Hepatocyte (in vitro differentiated cells): ENCODE results near the gene SGSM2. TPM values are rescaled to one million over a fixed set of nuclear protein-coding genes. Genes with fewer than 3 reads are reported as not detected.

Experiments used
- DNase-seq: peaks from one replicate; pipeline ENCODE4 v3.0.0-alpha.2; 2016; ENCODE audit warnings: low spot score
- H2AFZ ChIP-seq: fragments of 200-600 bp; sonication (generic); 2 replicates; pipeline ENCODE4 v1.6.0; 2016; ENCODE audit warnings: antibody characterized with exemption, mild to moderate bottlenecking
- H3K27ac ChIP-seq: fragments of 200-600 bp; sonication (generic); 2 replicates; pipeline ENCODE4 v1.5.1; 2016; ENCODE audit warnings: mild to moderate bottlenecking
- H3K27me3 ChIP-seq: fragments of 200-600 bp; sonication (generic); 2 replicates; pipeline ENCODE4 v1.6.1; 2016
- H3K36me3 ChIP-seq: fragments of 200-600 bp; sonication (generic); replicated peaks from 2 replicates; pipeline ENCODE4 v1.5.1; 2016; ENCODE audit warnings: low read depth; ENCODE audit not compliant: insufficient read depth
- H3K4me1 ChIP-seq: fragments of 200-600 bp; sonication (generic); 2 replicates; pipeline ENCODE4 v1.5.1; 2016; ENCODE audit warnings: mild to moderate bottlenecking, moderate library complexity; ENCODE audit not compliant: insufficient read depth
- H3K4me2 ChIP-seq: fragments of 200-600 bp; sonication (generic); 2 replicates; pipeline ENCODE4 v1.6.0; 2016
- H3K4me3 ChIP-seq: fragments of 200-600 bp; sonication (generic); 2 replicates; pipeline ENCODE4 v1.5.1; 2016; ENCODE audit warnings: mild to moderate bottlenecking
- H3K79me2 ChIP-seq: fragments of 200-600 bp; sonication (generic); 2 replicates; pipeline ENCODE4 v1.6.0; 2017; ENCODE audit warnings: mild to moderate bottlenecking
- H3K9me2 ChIP-seq: fragments of 200-600 bp; sonication (generic); replicated peaks from 2 replicates; pipeline ENCODE4 v1.6.0; 2017; ENCODE audit warnings: mild to moderate bottlenecking; ENCODE audit not compliant: insufficient read depth
- H3K9me3 ChIP-seq: fragments of 200-600 bp; sonication (generic); 2 replicates; pipeline ENCODE4 v1.5.1; 2016; ENCODE audit warnings: low read depth, mild to moderate bottlenecking
- H4K20me1 ChIP-seq: fragments of 200-600 bp; sonication (generic); 2 replicates; pipeline ENCODE4 v1.6.0; 2016; ENCODE audit warnings: mild to moderate bottlenecking; ENCODE audit not compliant: insufficient read depth, poor library complexity, severe bottlenecking
- CTCF ChIP-seq: fragments of 200-600 bp; sonication (generic); IDR thresholded peaks from 2 replicates; pipeline ENCODE4 v1.5.1; 2016; ENCODE audit warnings: antibody characterized with exemption, mild to moderate bottlenecking; ENCODE audit not compliant: poor library complexity
- EZH2 ChIP-seq: fragments of 200-600 bp; sonication (generic); IDR thresholded peaks from 2 replicates; pipeline ENCODE4 v1.6.1; 2016; ENCODE audit warnings: antibody characterized with exemption, mild to moderate bottlenecking, borderline replicate concordance
- EZH2phosphoT487 ChIP-seq: fragments of 200-600 bp; sonication (generic); IDR thresholded peaks from one replicate; pipeline ENCODE4 v1.6.1; 2018; ENCODE audit warnings: antibody characterized with exemption, mild to moderate bottlenecking, low read depth, moderate library complexity; ENCODE audit not compliant: unreplicated experiment, severe bottlenecking
- WGBS: methylation state at CpG from one replicate; pipeline ENCODE4 v1.1.6; 2016; ENCODE audit warnings: low lambda C conversion rate; ENCODE audit errors: missing lambda C conversion rate; 5-methylcytosine and 5-hydroxymethylcytosine counted together
- polyA plus RNA-seq: library from polyadenylated mRNA; unstranded; fragments of >200 nt; fragmentation: Nextera tagmentation; extraction: Ambion mirVana; gene quantifications from 2 replicates; pipeline ENCODE4 v1.2.1, GENCODE V29; 2016
- total RNA-seq: library from RNA; depleted of rRNA; stranded (reverse); fragments of >200 nt; gene quantifications from 2 replicates; pipeline ENCODE4 v1.2.3, GENCODE V29; 2014

The SGSM2 gene
- total and polyA plus RNA-seq, 2 experiments from 2014 or later = 22.2 to 34.9 TPM

GRCh38 chr17:2393174-2393953 lies 56.1 kb downstream of the SGSM2 start:
- H3K4me3 ChIP-seq = peak overlapping the region; percentile 65
- H3K4me2 ChIP-seq = peak overlapping the region; percentile 98
- H3K27me3 ChIP-seq = no peaks in the 10 kb centered on the region
- H3K9me3 ChIP-seq = no peaks in the 10 kb centered on the region
- H3K27ac ChIP-seq = peak overlapping the region; percentile 99
- H2AFZ ChIP-seq = peak overlapping the region; percentile 20
- peaks cover 73% of the 10 kb centered on the region for H3K79me2 ChIP-seq
- H3K4me1 ChIP-seq = peaks cover 52% of the 10 kb centered on the region
- peak; percentile 96 for DNase-seq
- TF ChIP-seq EZH2 = no peak
- TF ChIP-seq CTCF = no peak
- no peak for TF ChIP-seq EZH2phosphoT487
- peaks cover 29% of the 10 kb centered on the region for H4K20me1 ChIP-seq
- no peaks in the 10 kb centered on the region for H3K9me2 ChIP-seq
- H3K36me3 ChIP-seq = no peaks in the 10 kb centered on the region
- 3% methylated on average over 59 of the region's 99 CpGs for WGBS

DNA sequence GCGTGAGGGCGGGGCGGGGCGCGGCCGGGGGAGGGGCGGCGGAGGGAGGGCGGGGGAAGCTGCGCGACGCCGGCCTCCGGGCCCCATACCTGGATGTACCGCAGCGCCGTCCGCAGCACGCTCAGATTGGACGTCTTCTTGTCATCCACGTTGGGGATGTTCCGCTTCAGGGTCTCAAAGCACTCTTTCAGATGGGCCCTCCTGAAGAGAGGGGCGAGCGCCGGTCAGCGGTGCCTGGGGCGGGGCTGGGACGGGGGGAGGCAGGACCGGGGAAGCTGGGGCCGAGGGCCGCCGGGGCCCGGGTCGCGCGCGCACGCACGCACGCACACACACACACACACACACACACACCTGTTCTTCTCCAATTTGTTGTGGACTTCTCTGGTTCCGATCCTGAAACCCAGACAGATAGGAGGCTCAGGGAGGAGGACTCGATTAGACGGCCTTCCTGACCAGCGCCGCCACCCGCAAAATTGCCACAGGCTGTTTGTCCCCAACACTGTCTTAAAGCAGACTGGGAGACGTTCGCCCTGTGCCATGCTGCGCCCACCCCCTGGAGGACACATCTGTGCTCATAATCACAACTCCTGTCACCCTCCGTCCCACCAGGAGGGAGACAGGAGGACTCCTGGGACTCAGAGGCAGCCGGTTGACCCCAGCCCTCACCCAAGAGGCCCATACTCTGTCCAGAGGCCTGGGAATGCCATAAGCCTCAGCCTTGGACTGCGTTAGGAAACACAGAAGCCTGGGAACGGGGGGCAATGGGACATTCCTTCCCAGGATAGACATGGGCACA lies 56.9 kb downstream of the SGSM2 start:
- Histone ChIP-seq H3K9me2 (no peaks in the 10 kb centered on the region), H4K20me1 (peaks cover 29% of the 10 kb centered on the region), H3K27me3 (no peaks in the 10 kb centered on the region), H3K27ac (peak overlapping the region; percentile 99), H3K36me3 (no peaks in the 10 kb centered on the region), H3K79me2 (peaks cover 71% of the 10 kb centered on the region), H3K4me3 (no peak overlapping the region), H3K4me2 (peak overlapping the region; percentile 98), H3K4me1 (peaks cover 56% of the 10 kb centered on the region), H3K9me3 (no peaks in the 10 kb centered on the region), H2AFZ (no peak overlapping the region)
- TF ChIP-seq EZH2phosphoT487 = no peak
- TF ChIP-seq CTCF = no peak
- TF ChIP-seq EZH2 = no peak
- DNase-seq = no peak
- 85% methylated on average over 12 of the region's 53 CpGs for WGBS

DNA sequence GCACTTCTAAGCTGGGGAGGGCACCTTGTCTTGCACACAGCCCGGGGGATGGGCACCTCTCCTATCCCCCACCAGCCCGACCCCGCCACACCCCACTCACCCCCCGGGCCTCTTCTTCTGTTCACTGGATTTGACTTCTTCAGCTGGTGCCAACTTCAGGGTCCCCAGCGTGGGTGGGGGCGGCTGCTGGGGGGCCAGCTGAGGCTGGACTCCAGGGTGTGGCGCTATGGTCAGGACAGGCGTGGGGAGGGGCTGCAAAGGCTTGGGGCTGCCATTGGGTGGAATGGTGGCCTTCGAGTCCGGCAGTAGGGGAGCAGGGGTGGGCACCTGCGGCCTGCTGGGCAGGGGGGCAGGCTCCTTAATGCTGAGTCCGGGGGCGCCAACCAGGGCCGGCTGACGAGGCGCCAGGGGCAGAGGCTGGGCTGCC lies 57.5 kb downstream of the SGSM2 start:
- Histone ChIP-seq H3K9me2 (no peaks in the 10 kb centered on the region), H3K4me2 (peak overlapping the region; percentile 98), H3K9me3 (no peaks in the 10 kb centered on the region), H4K20me1 (peaks cover 29% of the 10 kb centered on the region), H3K27ac (peak overlapping the region; percentile 99), H3K4me3 (no peak overlapping the region), H3K36me3 (no peaks in the 10 kb centered on the region), H3K4me1 (peaks cover 56% of the 10 kb centered on the region), H3K79me2 (peaks cover 66% of the 10 kb centered on the region), H2AFZ (no peak overlapping the region), H3K27me3 (no peaks in the 10 kb centered on the region)
- TF ChIP-seq CTCF = no peak
- no peak for TF ChIP-seq EZH2
- no peak for TF ChIP-seq EZH2phosphoT487
- DNase-seq = no peak
- 100% methylated on average over 5 of the region's 16 CpGs for WGBS
